ENCODE measurements around the gene HRH2. TPM values are rescaled to one million over a fixed set of nuclear protein-coding genes. Genes with fewer than 3 reads are reported as not detected.
A peak's percentile ranks its signal among the peaks of the same experiment; 100 is the strongest.
"Not testable (repeated sequence)": the region's sequence is repeated elsewhere in the genome, so short reads cannot be mapped to it uniquely, and the experiment has no call there.

HRH2 gene
- total and polyA plus RNA-seq, 9 of the 15 experiments (the other 6 are each of a cell fraction or from before 2014, with no cell fraction given) = 0.04 TPM; not detected in 8

GRCh38 chr5:175718401-175719108 lies 60.7 kb downstream of the HRH2 start (continued):
- TF ChIP-seq ATF4 (CRISPR knock-in tag; IDR thresholded peaks at IDR 0.05) (no peak), FOSL1 (tag; conservative IDR thresholded peaks at IDR 0.05) (0 out of 2 replicates have a peak, but pooled peaks have one; percentile 33), ZFP30 (CRISPR knock-in tag; IDR thresholded peaks at IDR 0.05; ENCODE audit: borderline replicate concordance) (no peak), CGGBP1 (CRISPR knock-in tag; IDR thresholded peaks at IDR 0.05) (no peak), USF1 (CRISPR knock-in tag; IDR thresholded peaks at IDR 0.05) (no peak)

- ATAC-seq; FAIRE-seq; H3K36me3 ChIP-seq (ENCODE audit: control insufficient read depth, insufficient read depth, low read length); H2AFZ ChIP-seq (ENCODE audit: low read depth, low read length); DNase-seq (ENCODE audit: extremely low read depth in 1 of 4, low spot score in 3 of 4); H3K27ac ChIP-seq (ENCODE audit: extremely low read depth, low read depth, low read length); H3K4me2 ChIP-seq (ENCODE audit: insufficient read depth, low read length); in situ Hi-C loops (cut with MboI); H3K9me3 ChIP-seq (replicated peaks; ENCODE audit: control insufficient read depth, insufficient read depth, low read depth, low read length); H3K79me2 ChIP-seq (ENCODE audit: control insufficient read depth, insufficient read depth, low read length); H3K4me3 ChIP-seq; H3K27me3 ChIP-seq (ENCODE audit: control insufficient read depth in 2 of 2, insufficient read depth in 2 of 2, low read length in 2 of 2); H3K9me1 ChIP-seq (ENCODE audit: control insufficient read depth, insufficient read depth, low read length); H3K4me1 ChIP-seq (replicated peaks in 1 of 2; ENCODE audit: control insufficient read depth in 2 of 2, insufficient read depth in 2 of 2, low read length in 2 of 2); BruUV-seq (replicated peaks); H4K20me1 ChIP-seq (replicated peaks; ENCODE audit: control insufficient read depth, insufficient read depth, low read length); H3K9ac ChIP-seq (ENCODE audit: insufficient read depth in 1 of 2, low read depth in 2 of 2, low read length in 2 of 2): not testable (repeated sequence)
- WGBS (ENCODE audit: insufficient coverage, low coverage, missing lambda C conversion rate) = 63% methylated on average over 8 of the region's 8 CpGs
- ChIA-PET POLR2A (interaction anchor here (0.6 to 1.0 kb wide), 3 partner anchors 12 to 604 kb away, joined by 3 to 4 read pairs (median 3); no protein-coding TSS in a partner anchor), CTCF (ENCODE audit: low intra/inter-chr PET ratio) (interaction anchor here (0.6 to 2.4 kb wide), 4 partner anchors 11 to 451 kb away, joined by 3 to 39 read pairs (median 4); no protein-coding TSS in a partner anchor)
- intact Hi-C loops (cut with micrococcal nuclease) = loop anchor here (2.0 kb wide), 1 partner anchor 184 kb away; no protein-coding TSS in a partner anchor
Observed at GRCh38 chr5:175719109-175719432, 61.2 kb downstream of the HRH2 start.
